MV-4-11 (cell line): ENCODE results near the gene RND3.

ENCODE experiments used
- DNase-seq: peaks from one replicate; lab custom pipeline; 2025; lab: John Stamatoyannopoulos, UW

The RND3 gene

GRCh38 chr2:150441226-150441625 lies 46.2 kb downstream of the RND3 start:
- DNase-seq = no peak

- DNase-seq = no peak
These were observed 48.8 kb downstream of the RND3 start for GRCh38 chr2:150438654-150439053.

GRCh38 chr2:150438041-150438440 lies 49.4 kb downstream of the RND3 start:
- no peak for DNase-seq

- DNase-seq = no peak
These were observed 55.2 kb downstream of the RND3 start for GRCh38 chr2:150432312-150432625.

- DNase-seq = no peak
These were observed 55.7 kb downstream of the RND3 start for GRCh38 chr2:150431561-150432311.

- DNase-seq = no peak
These were observed 58.0 kb downstream of the RND3 start for GRCh38 chr2:150429384-150429961.

- no peak for DNase-seq
These were observed 58.8 kb downstream of the RND3 start for GRCh38 chr2:150428641-150429040.

- DNase-seq = peak; percentile 50
These were observed 60.2 kb downstream of the RND3 start for GRCh38 chr2:150427298-150427697.

GRCh38 chr2:150426724-150427123 lies 60.7 kb downstream of the RND3 start:
- no peak for DNase-seq

GRCh38 chr2:150426315-150426714 lies 61.2 kb downstream of the RND3 start:
- peak; percentile 90 for DNase-seq

GRCh38 chr2:150425121-150425955 lies 62.1 kb downstream of the RND3 start:
- no peak for DNase-seq

- no peak for DNase-seq
These were observed 63.1 kb downstream of the RND3 start for GRCh38 chr2:150424406-150424805.

- no peak for DNase-seq
These were observed 66.3 kb downstream of the RND3 start for GRCh38 chr2:150421126-150421651.

- DNase-seq = no peak
These were observed 68.6 kb downstream of the RND3 start for GRCh38 chr2:150418916-150419315.
